ENCODE results near the gene PLCL2.
A peak's percentile ranks its signal among the peaks of the same experiment; 100 is the strongest.

Gene PLCL2

DNA sequence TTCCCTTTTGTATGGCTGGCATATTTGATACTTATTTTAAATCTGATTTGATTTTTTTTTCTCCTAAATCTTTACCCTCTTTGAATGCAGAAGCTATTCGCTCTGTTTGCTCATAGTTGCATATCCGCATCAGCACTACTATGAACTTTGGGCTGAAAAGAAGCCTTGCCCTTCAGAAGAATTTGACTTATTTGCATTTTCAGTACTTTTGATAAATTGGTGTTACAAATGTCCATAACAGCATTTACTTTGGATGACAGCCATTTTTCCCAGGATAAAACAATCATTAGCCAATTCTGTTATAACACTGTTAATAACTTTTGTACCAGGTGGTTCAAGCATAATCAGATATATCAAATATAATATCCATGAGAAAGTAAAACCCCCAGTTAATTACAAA is 129.5 kb downstream of the PLCL2 start:
- no peak for DNase-seq

DNA sequence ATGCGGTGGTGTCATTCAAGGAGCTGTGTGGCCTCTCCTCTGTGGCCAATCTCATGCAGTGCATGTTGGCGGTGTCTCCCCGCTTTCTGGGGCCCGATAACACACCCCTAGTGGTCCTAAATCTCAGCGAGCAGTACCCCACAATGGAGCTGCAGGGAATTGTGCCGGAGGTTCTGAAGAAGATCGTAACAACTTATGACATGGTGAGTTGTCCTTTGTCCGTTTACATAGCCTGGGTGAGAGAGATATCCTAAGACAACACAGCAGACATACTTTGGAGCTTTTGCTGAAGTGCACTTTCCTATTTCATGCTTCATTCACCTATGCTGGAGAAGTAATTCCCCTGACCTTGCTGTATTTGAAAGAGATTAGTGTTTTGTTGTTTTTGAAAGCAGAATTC is 130.0 kb downstream of the PLCL2 start:
- DNase-seq = no peak

- peak; percentile 25 to 71 for DNase-seq
Measured at GRCh38 chr3:17021614-17022013, 136.9 kb downstream of the PLCL2 start.

DNA sequence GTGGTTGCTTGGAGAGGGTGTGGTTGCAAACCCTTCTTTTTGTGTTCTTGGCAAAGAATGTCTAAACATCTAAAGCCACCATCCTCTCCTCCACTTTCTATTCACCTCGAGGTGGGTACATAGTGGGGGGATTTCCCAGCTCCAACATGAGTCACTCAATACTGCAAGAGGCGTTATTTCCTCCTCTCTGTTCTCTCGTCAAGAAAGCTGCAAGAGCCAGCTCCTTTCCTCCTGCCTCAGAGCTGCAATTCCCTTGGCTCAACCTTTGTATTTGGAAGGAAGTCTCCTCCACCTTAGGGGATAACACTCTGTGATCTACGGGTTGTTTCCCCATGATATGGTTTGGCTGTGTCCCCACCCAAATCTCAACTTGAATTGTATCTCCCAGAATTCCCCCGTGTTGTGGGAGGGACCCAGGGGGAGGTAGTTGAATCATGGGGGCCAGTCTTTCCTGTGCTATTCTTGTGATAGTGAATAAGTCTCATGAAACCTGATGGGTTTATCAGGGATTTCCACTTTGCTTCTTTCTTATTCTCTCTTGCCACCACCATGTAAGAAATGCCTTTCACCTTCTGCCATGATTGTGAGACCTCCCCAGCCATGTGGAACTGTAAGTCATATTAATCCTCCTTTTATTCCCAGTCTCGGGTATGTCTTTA is 138.4 kb downstream of the PLCL2 start:
- peak; percentile 7 to 42 for DNase-seq

- DNase-seq = no peak
Measured at GRCh38 chr3:17025594-17026139, 140.9 kb downstream of the PLCL2 start.

DNA sequence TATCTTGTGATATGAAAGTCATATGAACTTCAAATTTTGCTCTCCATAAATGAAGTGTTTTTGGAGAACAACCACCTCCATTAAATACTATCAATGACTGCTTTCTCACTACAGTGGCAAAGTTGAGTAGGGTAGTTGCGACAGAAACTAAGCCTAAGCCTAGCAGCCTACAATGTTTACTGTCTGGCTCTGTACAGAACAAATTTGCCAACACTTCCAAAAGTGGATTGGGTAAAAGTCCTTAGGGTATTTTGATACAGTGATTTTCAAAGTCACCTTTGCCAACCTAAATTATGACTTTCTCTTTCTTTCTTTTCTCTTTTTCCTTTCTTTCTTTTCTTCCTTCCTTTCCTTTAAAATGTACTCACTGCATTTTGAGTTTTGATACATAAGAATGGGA is 142.6 kb downstream of the PLCL2 start:
- no peak for DNase-seq

DNA sequence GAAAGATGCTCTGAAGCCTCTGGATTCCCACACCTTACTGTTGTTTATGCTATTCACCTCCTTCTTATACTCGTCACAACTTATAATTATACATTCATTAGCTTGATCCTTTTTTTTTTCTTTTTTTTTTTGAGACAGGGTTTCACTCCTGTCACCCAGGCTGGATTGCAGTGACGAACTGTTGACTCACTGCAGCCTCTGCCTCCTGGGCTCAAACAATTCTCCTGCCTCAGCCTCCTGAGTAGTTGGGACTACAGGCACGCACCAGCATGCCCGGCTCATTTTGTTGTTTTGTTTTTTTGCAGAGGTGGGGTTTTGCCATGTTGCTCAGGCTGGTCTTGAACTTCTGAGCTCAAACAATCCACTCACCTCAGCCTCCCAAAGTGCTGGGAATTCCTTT is 143.6 kb downstream of the PLCL2 start:
- DNase-seq = no peak

DNA sequence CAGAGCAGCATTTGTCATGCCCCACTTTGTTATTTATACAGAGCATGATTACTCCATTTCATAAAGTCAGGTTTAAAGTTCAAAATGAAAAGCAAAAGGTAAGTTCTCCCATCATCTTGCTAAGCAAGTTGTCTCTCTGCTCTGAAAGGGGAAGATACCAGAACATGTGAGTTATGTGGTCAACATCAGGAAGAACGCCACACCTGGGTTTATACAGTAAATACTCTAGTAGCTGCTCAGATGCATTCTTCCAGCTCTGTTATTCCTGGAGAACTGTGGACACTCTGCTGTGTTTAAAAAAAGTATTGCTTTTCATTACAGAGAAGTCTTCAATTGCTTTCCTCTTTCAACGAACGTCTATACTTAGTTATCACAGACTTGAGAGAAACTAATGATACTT is 145.7 kb downstream of the PLCL2 start:
- no peak for DNase-seq

DNA sequence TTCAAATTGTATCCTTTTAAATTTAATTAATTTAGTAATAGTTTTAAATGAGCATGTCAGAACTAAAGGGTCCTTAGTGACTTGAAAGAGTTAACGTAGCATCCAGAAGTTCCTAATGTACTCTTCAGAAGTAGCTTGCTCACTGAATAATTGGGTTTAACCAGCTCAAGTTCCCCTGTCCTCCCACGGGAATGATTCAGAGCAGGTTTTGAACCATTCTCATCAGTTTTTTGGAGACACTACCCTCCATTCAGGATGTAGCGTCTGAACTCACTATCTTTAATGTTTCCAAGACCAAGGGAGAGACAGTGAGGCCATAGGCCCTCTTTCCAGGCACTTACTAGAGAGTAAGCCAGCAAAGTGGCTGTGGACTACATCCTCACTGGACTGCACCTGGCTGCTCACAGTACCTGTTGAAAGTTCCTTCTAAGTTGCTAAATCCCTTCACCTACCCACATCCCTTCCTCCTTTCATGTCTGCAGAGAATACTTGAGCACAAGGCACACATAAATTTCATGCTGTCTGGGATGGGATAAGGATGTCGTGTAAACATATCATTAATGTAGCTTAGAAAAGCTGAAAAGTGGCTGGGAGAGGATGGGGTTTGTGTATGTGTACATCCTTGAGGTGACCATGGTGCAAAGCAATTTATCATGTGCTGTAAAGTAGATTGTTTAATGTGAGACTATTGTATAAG is 146.3 kb downstream of the PLCL2 start:
- DNase-seq = no peak

DNA sequence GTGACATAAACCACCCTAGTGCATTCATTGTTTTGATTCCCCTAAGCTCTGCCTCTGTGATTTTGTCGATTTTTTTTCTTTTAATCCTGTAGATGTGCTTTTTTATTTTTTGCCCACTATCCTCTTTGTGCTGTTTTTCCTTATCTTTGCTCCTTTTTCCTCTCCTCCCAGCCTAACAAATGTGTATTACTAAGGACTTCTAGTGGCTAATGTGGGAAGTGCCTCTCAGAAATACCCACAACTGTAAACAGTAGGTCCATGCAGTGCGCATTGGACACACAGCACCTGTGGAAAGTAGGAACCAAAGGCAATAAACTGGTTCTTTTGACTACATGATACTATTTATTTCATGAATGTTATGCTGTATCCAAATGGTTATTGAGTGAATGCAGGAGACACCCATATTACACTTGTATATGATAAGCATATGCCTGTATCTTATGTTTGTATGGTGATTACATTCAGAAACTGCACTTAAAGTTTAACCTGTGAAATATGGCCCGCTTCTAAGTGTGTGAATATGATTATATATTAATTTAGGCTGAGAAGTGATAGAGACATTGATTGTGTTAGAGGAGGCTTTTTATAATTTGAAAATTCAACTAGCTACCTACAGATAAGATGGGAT is 147.8 kb downstream of the PLCL2 start:
- peak in 1 of 2 donors; percentile 8 for DNase-seq

- peak; percentile 13 to 40 for DNase-seq
Measured at GRCh38 chr3:17033516-17034168, 148.9 kb downstream of the PLCL2 start.

DNA sequence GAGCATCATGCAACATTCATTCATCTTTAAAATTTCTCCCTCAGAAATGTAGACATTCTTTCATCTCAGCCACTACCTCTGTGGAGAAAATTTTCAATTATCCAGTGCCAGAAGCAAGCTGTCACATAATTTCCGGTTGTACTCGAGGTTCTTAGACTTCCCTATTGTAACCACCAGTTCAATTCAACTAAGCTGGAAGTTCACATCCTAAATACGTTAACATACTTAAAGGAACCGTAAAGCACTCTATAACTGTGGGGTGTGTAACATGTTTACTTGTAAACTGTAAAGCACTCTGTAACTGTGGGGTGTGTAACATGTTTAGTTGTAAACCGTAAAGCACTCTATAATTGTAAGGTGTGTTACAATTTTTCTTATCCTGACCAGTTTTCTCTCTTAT is 150.3 kb downstream of the PLCL2 start:
- DNase-seq = peak; percentile 34 to 55

GRCh38 chr3:17035966-17036365 is 151.2 kb downstream of the PLCL2 start:
- no peak for DNase-seq

GRCh38 chr3:17038141-17038540 is 153.4 kb downstream of the PLCL2 start:
- no peak for DNase-seq

DNA sequence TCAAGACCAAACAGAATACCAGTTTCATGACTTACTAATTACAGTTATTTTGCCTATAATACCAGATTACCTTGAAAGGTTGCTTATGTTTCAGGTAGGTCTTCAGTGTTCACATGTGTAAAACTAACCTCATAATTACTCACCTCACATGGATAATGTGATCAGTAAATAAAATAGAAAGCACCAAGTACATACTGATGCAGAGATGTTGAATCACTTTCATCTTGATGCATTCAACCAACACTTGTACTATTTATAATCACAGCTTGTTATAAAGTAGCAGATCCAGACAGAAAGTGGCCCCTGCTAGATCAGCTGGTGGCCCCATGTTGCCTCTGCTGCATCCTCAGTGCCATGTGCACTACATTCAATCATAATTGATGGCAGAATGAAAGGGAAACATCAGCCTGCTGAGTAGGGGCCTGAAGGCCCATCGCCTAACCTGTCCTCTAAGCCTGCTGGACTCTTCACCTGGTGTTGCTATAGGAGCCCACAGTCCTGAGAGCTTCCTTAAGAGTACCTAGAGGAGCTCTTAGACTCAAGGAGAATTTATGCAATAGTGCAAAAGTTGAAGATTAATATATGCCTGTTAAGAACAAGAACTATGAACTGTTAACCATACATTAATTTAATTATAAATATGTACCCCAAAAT is 154.3 kb downstream of the PLCL2 start:
- DNase-seq = no peak

GRCh38 chr3:17039594-17039993 is 154.8 kb downstream of the PLCL2 start:
- peak; percentile 36 for DNase-seq

- no peak for DNase-seq
Measured at GRCh38 chr3:17040322-17040989, 155.7 kb downstream of the PLCL2 start.

- DNase-seq = no peak
Measured at GRCh38 chr3:17040990-17041377, 156.2 kb downstream of the PLCL2 start.

GRCh38 chr3:17044855-17045254 is 160.1 kb downstream of the PLCL2 start:
- DNase-seq = peak in 1 of 2 donors; percentile 6

DNA sequence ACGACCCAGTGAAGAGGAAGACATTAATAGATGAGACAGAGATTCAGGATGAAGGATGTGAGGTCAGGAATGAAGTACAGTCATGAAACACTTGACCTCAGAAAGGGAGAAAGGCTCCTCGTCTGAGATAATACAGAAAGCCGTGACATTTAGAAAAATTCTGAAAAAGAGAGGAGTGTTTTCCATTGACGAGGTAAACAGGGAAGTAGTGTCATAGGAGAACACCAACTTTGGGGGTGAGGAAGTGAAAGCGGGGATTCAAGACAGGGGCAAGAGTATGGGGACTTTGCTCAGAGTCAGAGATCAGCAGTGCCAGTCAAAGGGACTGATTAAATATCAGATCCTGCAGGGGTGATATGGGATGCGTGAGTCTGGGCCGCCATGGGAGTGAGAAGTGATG is 160.9 kb downstream of the PLCL2 start:
- peak; percentile 12 to 30 for DNase-seq

DNA sequence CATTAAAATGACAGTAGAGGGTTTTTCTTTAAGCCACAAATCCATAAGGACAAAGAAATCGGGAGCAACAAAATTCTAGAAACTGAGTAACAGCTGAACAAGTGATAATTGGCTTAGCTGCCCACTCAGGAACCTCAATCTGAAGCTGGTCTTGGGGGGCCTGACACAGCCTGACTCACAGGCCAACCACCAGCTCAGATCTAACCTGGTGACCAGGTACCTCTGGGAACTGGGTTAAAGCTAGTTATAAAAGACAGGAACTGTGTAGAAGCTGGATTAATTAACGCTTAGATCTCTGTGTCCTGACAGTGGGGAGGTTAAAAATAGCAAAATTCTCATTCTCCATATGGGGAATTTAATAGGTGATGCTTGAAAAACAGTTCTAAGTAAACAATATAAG is 161.9 kb downstream of the PLCL2 start:
- no peak for DNase-seq

- DNase-seq = no peak
Measured at GRCh38 chr3:17047162-17047561, 162.4 kb downstream of the PLCL2 start.
